K562 (cell line): ENCODE results near the gene HNRNPA2B1. TPM values are rescaled to one million over a fixed set of nuclear protein-coding genes. Genes with fewer than 3 reads are reported as not detected.

Experiments used
- ATAC-seq: fragments of 200-7000 bp; cut with Tn5 transposase; 3 replicates; pipeline ENCODE4 v1.9.1; 2020; ENCODE audit warnings: moderate library complexity
- BruUV-seq: library from RNA; stranded (reverse); fragments of 400-500 nt; replicated peaks from 2 replicates; lab custom pipeline; 2021; lab: Mats Ljungman, UMichigan
- CTCF ChIA-PET: fragments of 300-600 bp; formaldehyde crosslinking; extraction: SDS; loops from one replicate; lab custom pipeline; 2021; ENCODE audit warnings: low intra/inter-chr PET ratio; lab: Yijun Ruan, JAX
- POLR2A ChIA-PET: fragments of 300-600, 350-650 bp; sonication (Branson Sonifier 250); formaldehyde crosslinking; extraction: SDS; loops from one replicate; lab custom pipeline; 2021; ENCODE audit warnings: antibody characterized with exemption, inconsistent platforms; lab: Yijun Ruan, JAX
- DNase-seq, 4 experiments: peaks; one replicate each; pipeline versions ENCODE4 v3.0.0 to v3.0.0-alpha.2; 2011 to 2018; ENCODE audit warnings: low spot score in 3 of 4, mixed read lengths in 3 of 4; ENCODE audit errors: extremely low read depth in 1 of 4
- FAIRE-seq: peaks from 2 replicates; lab custom pipeline; 2011; peaks lifted over from hg19 to GRCh38; lab: Jason Lieb, UNC
- H2AFZ ChIP-seq: 2 replicates; pipeline ENCODE4 v1.6.0; 2011; ENCODE audit warnings: low read depth, low read length, control low read depth, inconsistent platforms
- H3K27ac ChIP-seq: fragments of 200-600 bp; 3 replicates; pipeline ENCODE4 v1.8.0; 2011; ENCODE audit warnings: low read depth, mild to moderate bottlenecking, control low read depth, inconsistent platforms, low read length, moderate library complexity, mixed read lengths; ENCODE audit errors: extremely low read depth
- H3K27me3 ChIP-seq, 2 experiments: fragments of 300-600 bp in 1 of 2; 2 replicates in 1 of 2; 3 replicates in 1 of 2; pipeline versions ENCODE4 v1.6.0 to v1.8.0; 2011; ENCODE audit warnings: inconsistent platforms in 2 of 2, low read length in 2 of 2, mild to moderate bottlenecking in 1 of 2, mixed read lengths in 1 of 2, moderate library complexity in 1 of 2; ENCODE audit not compliant: control insufficient read depth in 2 of 2, insufficient read depth in 2 of 2
- H3K36me3 ChIP-seq: fragments of 300-600 bp; 3 replicates; pipeline ENCODE4 v1.8.0; 2011; ENCODE audit warnings: mild to moderate bottlenecking, low read length, inconsistent platforms; ENCODE audit not compliant: control insufficient read depth, insufficient read depth
- H3K4me1 ChIP-seq, 2 experiments: fragments of 200-600 bp in 1 of 2; replicated peaks in 1 of 2; 2 replicates in 1 of 2; 3 replicates in 1 of 2; pipeline versions ENCODE4 v1.5.1 to v1.8.0; 2011; ENCODE audit warnings: inconsistent platforms in 2 of 2, low read length in 2 of 2, mild to moderate bottlenecking in 1 of 2, mixed read lengths in 1 of 2, moderate library complexity in 1 of 2; ENCODE audit not compliant: control insufficient read depth in 2 of 2, insufficient read depth in 2 of 2
- H3K4me2 ChIP-seq: 2 replicates; pipeline ENCODE4 v1.6.1; 2011; ENCODE audit warnings: low read length, control low read depth, inconsistent platforms, mixed read lengths; ENCODE audit not compliant: insufficient read depth
- H3K4me3 ChIP-seq: fragments of 200-600 bp; sonication (generic), shearing (Covaris generic); 2 replicates; pipeline ENCODE4 v1.5.1; 2016; ENCODE audit warnings: control low read depth, inconsistent platforms
- H3K79me2 ChIP-seq: fragments of 200-600 bp; 3 replicates; pipeline ENCODE4 v1.8.0; 2011; ENCODE audit warnings: low read length, inconsistent platforms; ENCODE audit not compliant: control insufficient read depth, insufficient read depth
- H3K9ac ChIP-seq, 2 experiments: 2 replicates each; pipeline versions ENCODE4 v1.6.0 to v1.6.1; 2011; ENCODE audit warnings: low read depth in 2 of 2, low read length in 2 of 2, control low read depth in 1 of 2, inconsistent platforms in 1 of 2, mild to moderate bottlenecking in 1 of 2, mixed read lengths in 1 of 2; ENCODE audit not compliant: insufficient read depth in 1 of 2
- H3K9me1 ChIP-seq: one replicate; pipeline ENCODE4 v1.6.0; 2011; ENCODE audit warnings: inconsistent platforms, mild to moderate bottlenecking, low read length, moderate library complexity; ENCODE audit not compliant: control insufficient read depth, insufficient read depth
- H3K9me3 ChIP-seq: replicated peaks from 2 replicates; pipeline ENCODE4 v1.5.1; 2011; ENCODE audit warnings: low read depth, low read length, inconsistent platforms; ENCODE audit not compliant: control insufficient read depth, insufficient read depth
- H4K20me1 ChIP-seq: replicated peaks from 2 replicates; pipeline ENCODE4 v1.6.1; 2011; ENCODE audit warnings: low read length, inconsistent platforms, mixed read lengths; ENCODE audit not compliant: control insufficient read depth, insufficient read depth
- CBFA2T2 ChIP-seq: fragments of 450-650 bp; conservative IDR thresholded peaks from 2 replicates; pipeline ENCODE4 v1.6.1; 2017; ENCODE audit warnings: mild to moderate bottlenecking
- CBFB ChIP-seq: sonication (generic); formaldehyde crosslinking; IDR thresholded peaks from 2 replicates; pipeline ENCODE4 v1.4.0; 2020; ENCODE audit warnings: mild to moderate bottlenecking, missing genetic modification reagents
- FIP1L1 ChIP-seq: fragments of 200-400 bp; formaldehyde crosslinking; IDR thresholded peaks from 2 replicates; pipeline ENCODE4 v1.6.1; 2018; ENCODE audit warnings: mild to moderate bottlenecking, low read depth, low read length; ENCODE audit not compliant: poor library complexity, severe bottlenecking
- FOXA1 ChIP-seq: fragments of 450-650 bp; IDR thresholded peaks from 2 replicates; pipeline ENCODE4 v1.6.1; 2016; ENCODE audit warnings: mild to moderate bottlenecking, borderline replicate concordance
- IRF1 ChIP-seq: sonication (generic); formaldehyde crosslinking; IDR thresholded peaks from 2 replicates; pipeline ENCODE4 v1.8.0; 2022; ENCODE audit warnings: missing genetic modification reagents, mild to moderate bottlenecking, borderline replicate concordance
- MCM7 ChIP-seq, 2 experiments: fragments of 450-650 bp; IDR thresholded peaks; 2 replicates each; pipeline ENCODE4 v1.6.1; 2016 to 2018
- MTF1 ChIP-seq: fragments of 250-450 bp; sonication (Bioruptor Pico); IDR thresholded peaks from 2 replicates; pipeline ENCODE4 v1.9.0; 2021; ENCODE audit warnings: moderate library complexity, mild to moderate bottlenecking, inconsistent platforms, borderline replicate concordance
- SNRNP70 ChIP-seq: fragments of 200-400 bp; formaldehyde crosslinking; optimal IDR thresholded peaks from 2 replicates; pipeline ENCODE3; 2017; ENCODE audit warnings: low read depth, low read length
- THRA ChIP-seq: fragments of 450-650 bp; IDR thresholded peaks from 2 replicates; pipeline ENCODE4 v1.6.1; 2017; ENCODE audit warnings: mild to moderate bottlenecking, moderate library complexity
- THRAP3 ChIP-seq: fragments of 450-650 bp; IDR thresholded peaks from 2 replicates; pipeline ENCODE4 v1.6.1; 2016; ENCODE audit warnings: mild to moderate bottlenecking, inconsistent platforms, borderline replicate concordance
- ZC3H8 ChIP-seq: fragments of 450-650 bp; IDR thresholded peaks from 2 replicates; pipeline ENCODE4 v1.6.1; 2017
- ZFP91 ChIP-seq: sonication (generic); formaldehyde crosslinking; IDR thresholded peaks from 2 replicates; pipeline ENCODE4 v1.8.0; 2022; ENCODE audit warnings: mild to moderate bottlenecking, missing genetic modification reagents
- ZNF121 ChIP-seq: sonication (generic); formaldehyde crosslinking; conservative IDR thresholded peaks from 2 replicates; pipeline ENCODE4 v1.8.0; 2022; ENCODE audit warnings: missing genetic modification reagents
- ZNF239 ChIP-seq: fragments of 250-450 bp; sonication (Bioruptor Pico); IDR thresholded peaks from 2 replicates; pipeline ENCODE4 v1.4.0; 2020; ENCODE audit warnings: mild to moderate bottlenecking
- ZNF316 ChIP-seq: fragments of 450-650 bp; IDR thresholded peaks from 2 replicates; pipeline ENCODE4 v1.6.1; 2016
- ZNF398 ChIP-seq: fragments of 250-450 bp; sonication (Bioruptor Pico); IDR thresholded peaks from 2 replicates; pipeline ENCODE4 v1.8.0; 2021; ENCODE audit warnings: moderate library complexity, mild to moderate bottlenecking, inconsistent platforms
- ZNF695 ChIP-seq: fragments of 450-650 bp; formaldehyde crosslinking; IDR thresholded peaks from 2 replicates; pipeline ENCODE4 v1.4.0; 2020; ENCODE audit warnings: mild to moderate bottlenecking, moderate library complexity
- WGBS: fragments of 100-300 bp; shearing (Covaris generic); methylation state at CpG from one replicate; pipeline ENCODE4 v1.1.6; 2016; ENCODE audit warnings: low coverage, mixed read lengths; ENCODE audit not compliant: insufficient coverage; ENCODE audit errors: missing lambda C conversion rate; 5-methylcytosine and 5-hydroxymethylcytosine counted together
- in situ Hi-C: fragments of 300-500 bp; cut with MboI; formaldehyde crosslinking; loops from 4 replicates; pipeline ENCODE4 v1.15.0; 2018; ENCODE audit warnings: inconsistent platforms, mixed read lengths
- intact Hi-C: fragments of 100-400 bp; cut with micrococcal nuclease; formaldehyde crosslinking; loops from 2 replicates; pipeline ENCODE4 v1.14.2; 2022
- polyA plus RNA-seq, 8 experiments: library from polyadenylated mRNA; depleted of rRNA in 4 of 8; stranded (reverse) in 5 of 8; unstranded in 3 of 8; fragments of >200 nt; fragmentation: Nextera tagmentation in 2 of 8; fragmentation: Illumina TruSeq in 1 of 8; extraction: Ambion mirVana in 2 of 8; extraction: Trizol in 1 of 8; gene quantifications; 2 replicates each; pipeline versions ENCODE4 v1.2.1 to v1.2.3, GENCODE V29; 2011 to 2014; ENCODE audit warnings: inconsistent platforms in 1 of 8, missing spikeins in 1 of 8
- total RNA-seq, 7 experiments: library from RNA; depleted of rRNA in 6 of 7; stranded (reverse); fragments of >200 nt in 6 of 7; fragmentation: Illumina TruSeq in 2 of 7; extraction: Trizol in 2 of 7; gene quantifications; 2 replicates each; pipeline versions ENCODE4 v1.2.1 to v1.2.3, GENCODE V29; 2011 to 2021; ENCODE audit warnings: low replicate concordance in 1 of 7

The HNRNPA2B1 gene
- total and polyA plus RNA-seq, 9 of the 15 experiments (the other 6 are each of a cell fraction or from before 2014, with no cell fraction given): 630 to 1,989 (median 865) TPM

- no peak for TF ChIP-seq ZNF398 (CRISPR knock-in tag)
- no peak for TF ChIP-seq ZFP91 (CRISPR knock-in tag)
Measured at GRCh38 chr7:26151096-26151495, 49.5 kb downstream of the HNRNPA2B1 start (continued).

- H4K20me1 ChIP-seq: peaks cover 4% of the 10 kb centered on the region; the same call in 1 of the 2 replicates
- no peaks in the 10 kb centered on the region for H3K9me1 ChIP-seq
- no peak for FAIRE-seq
- no peak for ATAC-seq
- H3K27me3 ChIP-seq: no peaks in the 10 kb centered on the region
- peaks cover 23 to 28% of the 10 kb centered on the region in 2 experiments; a peak in 4 of 5 replicates for H3K4me1 ChIP-seq
- ChIA-PET CTCF (no interaction called here), POLR2A (interaction anchor here (1.6 kb wide), 1 partner anchor 21 kb away, joined by 4 read pairs; no protein-coding TSS in a partner anchor)
- H3K79me2 ChIP-seq: peaks cover 24% of the 10 kb centered on the region
- BruUV-seq: no TSS peak
- H3K36me3 ChIP-seq: no peaks in the 10 kb centered on the region
- 86% methylated on average over 1 of the region's 1 CpG for WGBS
- H2AFZ ChIP-seq: no peak overlapping the region
- H3K27ac ChIP-seq: no peak overlapping the region
- no peak overlapping the region for H3K9ac ChIP-seq
- in situ Hi-C loops: no loop called here
- DNase-seq: no peak
- H3K9me3 ChIP-seq: no peaks in the 10 kb centered on the region
- H3K4me3 ChIP-seq: no peak overlapping the region
- intact Hi-C loops: no loop called here
- no peak overlapping the region for H3K4me2 ChIP-seq
- TF ChIP-seq MTF1 (CRISPR knock-in tag) (no peak), MCM7 (IDR thresholded peaks at IDR 0.05) (no peak), SNRNP70 (no peak), ZC3H8 (no peak), ZNF121 (peak; percentile 69), THRAP3 (no peak), ZNF316 (peak; percentile 95), THRA (no peak), IRF1 (CRISPR knock-in tag) (no peak), FOXA1 (no peak), ZNF239 (CRISPR knock-in tag) (no peak), FIP1L1 (no peak), ZNF695 (CRISPR knock-in tag) (no peak), CBFB (CRISPR knock-in tag) (no peak), CBFA2T2 (no peak)
Measured at GRCh38 chr7:26149391-26149977, 51.1 kb downstream of the HNRNPA2B1 start.
